Fibroblast of pulmonary artery (primary cell): ENCODE results near the gene DOCK9.

Experiments used
- DNase-seq: peaks from one replicate; pipeline ENCODE4 v3.0.0-alpha.2; 2010; ENCODE audit warnings: low read depth
- H3K4me3 ChIP-seq: replicated peaks from 2 replicates; pipeline ENCODE4 v1.5.1; 2011; ENCODE audit warnings: low read depth, mild to moderate bottlenecking, control low read depth, low read length, moderate library complexity
- TF ChIP-seq, protein P1 (sequence below): IDR thresholded peaks from 2 replicates; pipeline ENCODE4 v1.5.1; 2011; ENCODE audit warnings: mild to moderate bottlenecking, control low read depth, low read length, inconsistent platforms; ENCODE audit errors: missing control alignments

The DOCK9 gene

DNA sequence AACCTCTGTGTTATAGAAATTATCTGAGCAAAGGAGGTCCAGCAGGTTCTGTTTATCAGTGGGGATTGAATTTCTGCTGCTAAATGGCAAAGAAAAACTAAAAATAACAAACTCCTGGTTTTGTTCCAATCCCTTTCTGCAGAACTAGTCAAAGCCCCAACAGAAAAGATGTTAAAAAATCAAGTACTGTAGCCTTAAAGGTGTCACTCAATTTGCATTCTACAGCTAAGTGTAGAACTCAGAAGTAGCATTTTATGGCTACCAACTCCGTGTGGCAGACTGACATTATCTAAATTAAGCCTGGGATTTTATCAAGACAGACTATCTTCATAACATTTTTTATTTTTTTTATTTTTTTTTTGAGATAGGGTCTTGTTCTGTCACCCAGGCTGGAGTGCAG lies 133.8 kb downstream of the DOCK9 start:
- no peak for DNase-seq
- TF ChIP-seq, protein P1, sequence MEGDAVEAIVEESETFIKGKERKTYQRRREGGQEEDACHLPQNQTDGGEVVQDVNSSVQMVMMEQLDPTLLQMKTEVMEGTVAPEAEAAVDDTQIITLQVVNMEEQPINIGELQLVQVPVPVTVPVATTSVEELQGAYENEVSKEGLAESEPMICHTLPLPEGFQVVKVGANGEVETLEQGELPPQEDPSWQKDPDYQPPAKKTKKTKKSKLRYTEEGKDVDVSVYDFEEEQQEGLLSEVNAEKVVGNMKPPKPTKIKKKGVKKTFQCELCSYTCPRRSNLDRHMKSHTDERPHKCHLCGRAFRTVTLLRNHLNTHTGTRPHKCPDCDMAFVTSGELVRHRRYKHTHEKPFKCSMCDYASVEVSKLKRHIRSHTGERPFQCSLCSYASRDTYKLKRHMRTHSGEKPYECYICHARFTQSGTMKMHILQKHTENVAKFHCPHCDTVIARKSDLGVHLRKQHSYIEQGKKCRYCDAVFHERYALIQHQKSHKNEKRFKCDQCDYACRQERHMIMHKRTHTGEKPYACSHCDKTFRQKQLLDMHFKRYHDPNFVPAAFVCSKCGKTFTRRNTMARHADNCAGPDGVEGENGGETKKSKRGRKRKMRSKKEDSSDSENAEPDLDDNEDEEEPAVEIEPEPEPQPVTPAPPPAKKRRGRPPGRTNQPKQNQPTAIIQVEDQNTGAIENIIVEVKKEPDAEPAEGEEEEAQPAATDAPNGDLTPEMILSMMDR: no peak
- H3K4me3 ChIP-seq: no peak overlapping the region

DNA sequence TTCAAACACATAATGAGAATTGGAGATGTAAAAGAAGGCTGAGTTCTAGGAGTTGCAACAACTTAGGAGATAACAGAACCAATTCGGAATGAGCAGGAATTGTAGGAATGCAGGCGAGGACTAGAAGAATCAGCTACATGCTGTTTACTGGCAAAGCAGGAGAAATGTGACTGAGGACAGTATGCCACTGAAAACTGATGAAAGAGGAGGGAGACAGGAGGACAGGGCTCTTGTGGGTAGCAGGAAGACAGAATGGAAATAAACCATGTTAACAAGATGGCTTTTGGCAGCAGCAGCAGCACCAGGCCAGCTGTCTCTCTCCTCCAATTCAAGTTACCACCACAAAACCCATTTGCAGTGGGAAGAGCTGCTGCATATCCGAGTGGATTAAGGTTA lies 134.4 kb downstream of the DOCK9 start:
- no peak overlapping the region for H3K4me3 ChIP-seq
- DNase-seq: no peak
- TF ChIP-seq, protein P1: no peak

DNA sequence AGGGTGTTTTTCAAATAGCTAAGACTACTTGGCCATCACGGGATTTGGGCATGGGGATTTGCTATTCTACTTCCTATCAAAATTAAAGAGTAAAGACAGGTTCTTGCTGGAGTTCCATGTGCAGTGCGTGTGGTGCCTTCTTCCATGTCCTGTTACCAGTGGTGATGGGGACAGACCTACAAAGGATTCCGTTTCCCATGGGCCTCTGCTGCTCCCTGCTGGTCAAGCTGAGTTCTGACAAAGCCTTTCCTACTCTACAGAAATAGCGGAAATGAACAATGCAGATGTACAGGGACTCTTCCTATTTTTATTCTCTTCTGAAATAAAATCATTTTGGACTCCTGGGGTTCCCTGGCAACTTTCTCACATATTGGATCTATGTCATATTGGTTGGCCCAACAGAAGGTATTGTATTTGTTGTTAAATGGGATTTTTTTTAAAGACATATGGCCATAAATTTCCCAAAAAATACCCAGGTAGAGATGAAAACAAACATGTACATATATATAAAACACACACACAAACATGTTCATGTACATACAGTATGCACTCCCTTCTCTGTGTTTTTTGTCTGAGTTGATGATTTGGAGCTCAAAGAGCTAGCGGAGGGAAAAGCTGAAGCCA lies 134.9 kb downstream of the DOCK9 start:
- peak; percentile 87 for DNase-seq
- H3K4me3 ChIP-seq: no peak overlapping the region
- TF ChIP-seq, protein P1: peak; percentile 95

DNA sequence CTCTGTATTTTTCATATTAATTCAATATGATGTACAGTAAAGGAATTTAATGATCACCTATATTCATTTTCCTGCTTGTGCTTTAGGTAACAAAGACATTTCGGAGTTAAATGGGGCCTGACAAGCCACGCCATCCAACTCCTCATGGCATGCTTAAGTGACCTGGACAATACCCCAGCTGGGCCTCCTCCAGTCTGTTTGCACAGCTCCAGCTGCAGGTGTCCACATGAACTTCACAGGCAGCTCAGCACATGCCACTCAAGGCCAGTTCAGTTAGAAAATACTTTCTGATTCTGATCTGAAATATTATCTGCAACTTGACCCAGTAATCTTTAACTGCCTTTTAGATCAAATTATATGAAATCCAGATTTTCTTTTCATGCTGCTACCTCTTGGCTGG lies 135.8 kb downstream of the DOCK9 start:
- DNase-seq: no peak
- TF ChIP-seq, protein P1: no peak
- H3K4me3 ChIP-seq: no peak overlapping the region

DNA sequence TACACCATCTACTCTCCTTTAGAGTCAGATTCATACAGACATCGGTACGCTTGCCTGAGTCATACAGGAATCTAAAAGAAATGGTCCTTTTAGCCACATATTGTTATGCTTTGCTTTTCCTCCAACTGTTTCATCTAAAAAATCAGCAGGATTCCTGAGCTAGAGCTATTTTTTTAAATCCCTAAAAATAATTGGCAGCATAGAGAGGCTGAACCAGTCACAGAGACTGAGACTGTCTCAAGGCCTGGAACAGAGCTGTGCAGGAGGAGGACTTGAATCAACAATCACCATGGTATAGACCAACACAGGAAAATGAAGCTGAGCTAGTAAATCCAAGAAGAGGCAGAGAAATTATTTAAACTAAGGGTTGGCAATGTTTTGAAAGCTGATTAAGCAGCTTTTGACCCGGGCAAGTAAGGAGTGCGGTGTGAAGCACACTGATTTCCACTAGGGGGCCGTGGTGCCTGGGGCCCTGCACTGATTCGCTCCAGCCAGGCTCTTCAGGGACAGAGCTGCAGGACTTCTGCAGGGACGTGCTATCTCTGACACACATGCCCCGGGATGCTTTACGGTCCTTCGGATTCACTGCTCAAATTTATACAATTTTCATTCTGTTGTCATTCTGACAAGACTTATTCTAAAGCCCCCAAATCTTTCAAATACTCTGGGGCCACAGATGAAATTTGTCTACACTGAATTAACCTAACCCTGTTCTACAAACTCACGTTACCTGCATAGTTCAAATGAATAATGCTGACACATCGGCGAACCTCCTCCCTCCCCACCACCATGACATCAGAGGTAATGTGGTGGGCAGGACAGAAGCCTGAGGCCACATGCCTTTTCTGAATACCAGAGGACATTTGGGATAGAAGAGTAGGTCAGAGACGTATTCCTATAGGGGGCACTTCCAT lies 137.8 kb downstream of the DOCK9 start:
- DNase-seq: peak; percentile 62

DNA sequence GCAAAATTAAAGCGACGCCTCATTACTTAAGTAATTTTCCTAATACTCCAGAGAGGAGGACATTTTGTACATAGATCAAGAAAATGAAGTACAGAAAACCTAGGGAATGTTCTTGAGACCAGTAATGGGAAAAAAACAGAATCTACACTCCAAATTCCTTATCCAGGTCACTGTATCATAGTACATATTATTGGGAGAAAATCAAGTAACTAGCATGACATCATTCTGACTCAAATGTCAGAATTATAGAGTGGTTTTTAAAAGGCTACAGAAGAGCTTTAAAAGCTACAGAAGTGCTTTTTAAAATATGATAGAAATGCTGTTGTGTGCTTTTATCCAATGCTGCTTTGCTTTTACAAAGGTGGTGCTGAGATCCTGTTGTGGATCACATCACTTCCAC lies 139.1 kb downstream of the DOCK9 start:
- no peak overlapping the region for H3K4me3 ChIP-seq
- TF ChIP-seq, protein P1: no peak
- DNase-seq: no peak

More for the DNA sequence above, 137.8 kb downstream of the DOCK9 start:
- no peak overlapping the region for H3K4me3 ChIP-seq
- TF ChIP-seq, protein P1: peak; percentile 90
